GM12878 (cell line): ENCODE results near the gene TXNIP. TPM values are rescaled to one million over a fixed set of nuclear protein-coding genes. Genes with fewer than 3 reads are reported as not detected.
A peak's percentile ranks its signal among the peaks of the same experiment; 100 is the strongest.

Source experiments
- CHD1 ChIP-seq: IDR thresholded peaks from 2 replicates; pipeline ENCODE4 v1.6.1; 2012; ENCODE audit warnings: low read depth, low read length, improper control_type of control experiment
- E4F1 ChIP-seq: fragments of 450-650 bp; IDR thresholded peaks from 2 replicates; pipeline ENCODE4 v1.6.1; 2018; ENCODE audit warnings: borderline replicate concordance, mild to moderate bottlenecking; ENCODE audit not compliant: partially characterized antibody
- EP300 ChIP-seq, 2 experiments: fragments of 150-350 bp in 1 of 2; IDR thresholded peaks; 2 replicates each; pipeline ENCODE4 v1.6.1; 2011 to 2012; ENCODE audit warnings: low read depth in 2 of 2, low read length in 2 of 2, borderline replicate concordance in 1 of 2, improper control_type of control experiment in 1 of 2, inconsistent platforms in 1 of 2; ENCODE audit not compliant: control insufficient read depth in 1 of 2
- ESRRA ChIP-seq: IDR thresholded peaks from 2 replicates; pipeline ENCODE4 v1.6.1; 2012; ENCODE audit warnings: mild to moderate bottlenecking, low read length, improper control_type of control experiment
- IKZF1 ChIP-seq: fragments of 450-650 bp; conservative IDR thresholded peaks from 2 replicates; pipeline ENCODE4 v1.6.1; 2017; ENCODE audit warnings: antibody characterized with exemption, mild to moderate bottlenecking
- MTA3 ChIP-seq: IDR thresholded peaks from 2 replicates; pipeline ENCODE4 v1.6.1; 2012; ENCODE audit warnings: low read length, inconsistent platforms, borderline replicate concordance
- MYB ChIP-seq: fragments of 150-350 bp; IDR thresholded peaks from 2 replicates; pipeline ENCODE4 v1.6.1; 2014; ENCODE audit warnings: mild to moderate bottlenecking, low read depth, low read length, borderline replicate concordance
- NFYA ChIP-seq: IDR thresholded peaks from 2 replicates; pipeline ENCODE4 v1.6.1; 2011; ENCODE audit warnings: low read depth, mild to moderate bottlenecking, low read length, improper control_type of control experiment, borderline replicate concordance
- NRF1 ChIP-seq: conservative IDR thresholded peaks from 2 replicates; pipeline ENCODE4 v1.6.1; 2011; ENCODE audit warnings: mild to moderate bottlenecking, low read depth, low read length, improper control_type of control experiment
- REST ChIP-seq: IDR thresholded peaks from 2 replicates; pipeline ENCODE4 v1.6.1; 2012; ENCODE audit warnings: mild to moderate bottlenecking, low read depth, low read length
- SMC3 ChIP-seq: IDR thresholded peaks from 2 replicates; pipeline ENCODE4 v1.6.1; 2011; ENCODE audit warnings: low read length, improper control_type of control experiment, borderline replicate concordance
- SREBF2 ChIP-seq: IDR thresholded peaks from 2 replicates; pipeline ENCODE4 v1.6.1; 2012; ENCODE audit warnings: mild to moderate bottlenecking, low read length
- TCF7 ChIP-seq: IDR thresholded peaks from 2 replicates; pipeline ENCODE4 v1.6.1; 2014; ENCODE audit warnings: antibody characterized with exemption, borderline replicate concordance
- YBX1 ChIP-seq: fragments of 450-650 bp; IDR thresholded peaks from 2 replicates; pipeline ENCODE4 v1.6.1; 2016; ENCODE audit warnings: antibody characterized with exemption
- YY1 ChIP-seq: IDR thresholded peaks from 2 replicates; pipeline ENCODE4 v1.6.1; 2011; ENCODE audit warnings: low read depth, mild to moderate bottlenecking, low read length
- ZNF207 ChIP-seq: fragments of 450-650 bp; IDR thresholded peaks from 2 replicates; pipeline ENCODE4 v1.6.1; 2014; ENCODE audit warnings: antibody characterized with exemption, mild to moderate bottlenecking, borderline replicate concordance
- polyA plus RNA-seq, 11 experiments: library from polyadenylated mRNA; depleted of rRNA in 4 of 11; unstranded in 6 of 11; stranded (reverse) in 5 of 11; fragments of >200 nt; fragmentation: Nextera tagmentation in 4 of 11; fragmentation: Illumina TruSeq in 1 of 11; extraction: Ambion mirVana in 4 of 11; extraction: Trizol in 1 of 11; gene quantifications; 1 replicate in 1 of 11; 2 replicates in 10 of 11; pipeline versions ENCODE4 v1.2.1 to v1.2.3, GENCODE V29; 2011 to 2016; ENCODE audit warnings: inconsistent platforms in 2 of 11, missing spikeins in 2 of 11, low read depth in 1 of 11
- total RNA-seq, 4 experiments: library from RNA; depleted of rRNA in 3 of 4; stranded (reverse); fragments of >200 nt in 3 of 4; fragmentation: Illumina TruSeq in 1 of 4; extraction: Trizol in 1 of 4; gene quantifications; 2 replicates each; pipeline versions ENCODE4 v1.2.1 to v1.2.3, GENCODE V29; 2013 to 2021
- TF ChIP-seq, protein P1 (sequence below): fragments of 450-650 bp; formaldehyde crosslinking; IDR thresholded peaks from 2 replicates; pipeline ENCODE4 v1.4.0; 2020; ENCODE audit warnings: mild to moderate bottlenecking, moderate library complexity
- TF ChIP-seq, protein P2 (sequence below), 3 experiments: IDR thresholded peaks in 2 of 3; conservative IDR thresholded peaks in 1 of 3; 2 replicates each; pipeline ENCODE4 v1.5.1; 2011; ENCODE audit warnings: low read depth in 3 of 3, low read length in 3 of 3, mild to moderate bottlenecking in 3 of 3, control low read depth in 2 of 3, moderate library complexity in 2 of 3, inconsistent platforms in 1 of 3, mixed read lengths in 1 of 3; ENCODE audit not compliant: control insufficient read depth in 2 of 3, insufficient read depth in 1 of 3; ENCODE audit errors: extremely low read depth in 1 of 3

The TXNIP gene
- total and polyA plus RNA-seq, 10 of the 15 experiments (the other 5 are each of a cell fraction or from before 2014, with no cell fraction given), result 48.7 to 133 (median 107) TPM

DNA sequence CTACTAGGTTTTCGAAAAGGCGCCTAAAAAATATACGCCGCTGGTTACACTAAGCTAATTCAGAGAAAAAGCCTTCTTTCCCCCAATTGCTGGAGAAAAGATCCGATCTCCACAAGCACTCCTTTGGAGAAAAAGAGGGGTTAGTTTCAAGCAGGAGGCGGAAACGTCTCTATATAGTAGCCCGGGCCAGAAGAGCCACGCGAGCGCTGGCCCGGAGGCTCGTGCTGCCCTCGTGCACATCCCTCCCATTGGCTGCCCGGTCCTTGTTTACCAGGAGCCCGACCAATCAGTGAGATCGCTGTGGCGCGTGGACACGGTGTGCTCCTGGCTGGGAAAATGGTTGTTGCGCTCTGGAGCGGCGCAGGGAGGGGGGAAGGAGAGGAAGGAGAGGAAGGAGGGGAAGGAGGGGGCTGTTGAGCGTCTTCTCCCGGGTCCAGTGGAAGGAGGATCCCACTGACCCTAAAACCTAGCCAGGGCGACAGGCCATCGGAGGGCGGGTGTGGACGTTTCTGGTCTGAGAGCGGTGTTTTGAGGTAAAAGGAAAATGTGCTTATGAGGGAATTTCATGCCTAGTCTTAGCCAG, at the start of gene TXNIP (continued):
- TF ChIP-seq NRF1, result 0 out of 2 replicates have a peak, but pooled peaks have one; percentile 15
- TF ChIP-seq CHD1, result peak; percentile 65; the same call in 1 of the 2 replicates
- TF ChIP-seq YBX1, result no peak
- no peak for TF ChIP-seq NFYA
- peak; percentile 73; the same call in 1 of the 2 replicates for TF ChIP-seq TCF7
- TF ChIP-seq SMC3, result no peak
- TF ChIP-seq YY1, result peak; percentile 90
- peak; percentile 58 for TF ChIP-seq E4F1
- no peak for TF ChIP-seq SREBF2
- peak; percentile 93 for TF ChIP-seq IKZF1
- 0 out of 2 replicates have a peak, but pooled peaks have one; percentile 32 for TF ChIP-seq ESRRA
- no peak; the same call in 1 of the 2 replicates for TF ChIP-seq ZNF207
- TF ChIP-seq REST, result no peak
- TF ChIP-seq EP300 (IDR thresholded peaks at IDR 0.05; ENCODE audit: borderline replicate concordance in 1 of 2, control insufficient read depth in 1 of 2, low read depth in 2 of 2, low read length in 2 of 2), result no peak; a peak in 1 of 4 replicates
- TF ChIP-seq, protein P1, sequence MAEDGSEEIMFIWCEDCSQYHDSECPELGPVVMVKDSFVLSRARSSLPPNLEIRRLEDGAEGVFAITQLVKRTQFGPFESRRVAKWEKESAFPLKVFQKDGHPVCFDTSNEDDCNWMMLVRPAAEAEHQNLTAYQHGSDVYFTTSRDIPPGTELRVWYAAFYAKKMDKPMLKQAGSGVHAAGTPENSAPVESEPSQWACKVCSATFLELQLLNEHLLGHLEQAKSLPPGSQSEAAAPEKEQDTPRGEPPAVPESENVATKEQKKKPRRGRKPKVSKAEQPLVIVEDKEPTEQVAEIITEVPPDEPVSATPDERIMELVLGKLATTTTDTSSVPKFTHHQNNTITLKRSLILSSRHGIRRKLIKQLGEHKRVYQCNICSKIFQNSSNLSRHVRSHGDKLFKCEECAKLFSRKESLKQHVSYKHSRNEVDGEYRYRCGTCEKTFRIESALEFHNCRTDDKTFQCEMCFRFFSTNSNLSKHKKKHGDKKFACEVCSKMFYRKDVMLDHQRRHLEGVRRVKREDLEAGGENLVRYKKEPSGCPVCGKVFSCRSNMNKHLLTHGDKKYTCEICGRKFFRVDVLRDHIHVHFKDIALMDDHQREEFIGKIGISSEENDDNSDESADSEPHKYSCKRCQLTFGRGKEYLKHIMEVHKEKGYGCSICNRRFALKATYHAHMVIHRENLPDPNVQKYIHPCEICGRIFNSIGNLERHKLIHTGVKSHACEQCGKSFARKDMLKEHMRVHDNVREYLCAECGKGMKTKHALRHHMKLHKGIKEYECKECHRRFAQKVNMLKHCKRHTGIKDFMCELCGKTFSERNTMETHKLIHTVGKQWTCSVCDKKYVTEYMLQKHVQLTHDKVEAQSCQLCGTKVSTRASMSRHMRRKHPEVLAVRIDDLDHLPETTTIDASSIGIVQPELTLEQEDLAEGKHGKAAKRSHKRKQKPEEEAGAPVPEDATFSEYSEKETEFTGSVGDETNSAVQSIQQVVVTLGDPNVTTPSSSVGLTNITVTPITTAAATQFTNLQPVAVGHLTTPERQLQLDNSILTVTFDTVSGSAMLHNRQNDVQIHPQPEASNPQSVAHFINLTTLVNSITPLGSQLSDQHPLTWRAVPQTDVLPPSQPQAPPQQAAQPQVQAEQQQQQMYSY, result no peak
- TF ChIP-seq MTA3, result peak; percentile 73; the same call in 1 of the 2 replicates
- no peak for TF ChIP-seq MYB
- TF ChIP-seq, protein P2, sequence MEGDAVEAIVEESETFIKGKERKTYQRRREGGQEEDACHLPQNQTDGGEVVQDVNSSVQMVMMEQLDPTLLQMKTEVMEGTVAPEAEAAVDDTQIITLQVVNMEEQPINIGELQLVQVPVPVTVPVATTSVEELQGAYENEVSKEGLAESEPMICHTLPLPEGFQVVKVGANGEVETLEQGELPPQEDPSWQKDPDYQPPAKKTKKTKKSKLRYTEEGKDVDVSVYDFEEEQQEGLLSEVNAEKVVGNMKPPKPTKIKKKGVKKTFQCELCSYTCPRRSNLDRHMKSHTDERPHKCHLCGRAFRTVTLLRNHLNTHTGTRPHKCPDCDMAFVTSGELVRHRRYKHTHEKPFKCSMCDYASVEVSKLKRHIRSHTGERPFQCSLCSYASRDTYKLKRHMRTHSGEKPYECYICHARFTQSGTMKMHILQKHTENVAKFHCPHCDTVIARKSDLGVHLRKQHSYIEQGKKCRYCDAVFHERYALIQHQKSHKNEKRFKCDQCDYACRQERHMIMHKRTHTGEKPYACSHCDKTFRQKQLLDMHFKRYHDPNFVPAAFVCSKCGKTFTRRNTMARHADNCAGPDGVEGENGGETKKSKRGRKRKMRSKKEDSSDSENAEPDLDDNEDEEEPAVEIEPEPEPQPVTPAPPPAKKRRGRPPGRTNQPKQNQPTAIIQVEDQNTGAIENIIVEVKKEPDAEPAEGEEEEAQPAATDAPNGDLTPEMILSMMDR (IDR thresholded peaks at IDR 0.05 in 2 of 3, conservative IDR thresholded peaks at IDR 0.05 in 1 of 3; ENCODE audit: control insufficient read depth in 2 of 3, extremely low read depth in 1 of 3, insufficient read depth in 1 of 3, low read depth in 3 of 3, low read length in 3 of 3), result no peak
